Hindlimb muscle (tissue), 1 donor: ENCODE data around the gene NT5E. TPM values are rescaled to one million over a fixed set of nuclear protein-coding genes. Genes with fewer than 3 reads are reported as not detected.
"Not testable (repeated sequence)": the region's sequence is repeated elsewhere in the genome, so short reads cannot be mapped to it uniquely, and the experiment has no call there.

ENCODE experiments used
- DNase-seq: peaks from one replicate; pipeline ENCODE4 v3.0.0-alpha.2; 2013
- polyA plus RNA-seq: library from polyadenylated mRNA; unstranded; fragments of 120-200 nt; gene quantifications from one replicate; pipeline ENCODE4 v1.2.1, GENCODE V29; 2013; ENCODE audit not compliant: insufficient read length

Gene NT5E
- 23.0 TPM for polyA plus RNA-seq

- peak; percentile 78 for DNase-seq
Observed at GRCh38 chr6:85449818-85450759, at the start of gene NT5E. NT5E (plus strand) TSS chr6:85450083; CDS start chr6:85450140, 57 bp downstream.

GRCh38 chr6:85400331-85400730, 49.6 kb upstream of the NT5E start:
- no peak for DNase-seq

GRCh38 chr6:85401186-85402021, 48.5 kb upstream of the NT5E start:
- no peak for DNase-seq

- no peak for DNase-seq
Observed at GRCh38 chr6:85402071-85402470, 47.8 kb upstream of the NT5E start.

GRCh38 chr6:85402922-85403321, 47.0 kb upstream of the NT5E start:
- DNase-seq: no peak

GRCh38 chr6:85403331-85404015, 46.4 kb upstream of the NT5E start:
- DNase-seq: no peak

GRCh38 chr6:85404016-85404563, 45.8 kb upstream of the NT5E start:
- DNase-seq: not testable (repeated sequence)

- DNase-seq: no peak
Observed at GRCh38 chr6:85404564-85405174, 45.2 kb upstream of the NT5E start.

- DNase-seq: no peak
Observed at GRCh38 chr6:85405175-85405852, 44.6 kb upstream of the NT5E start.

GRCh38 chr6:85405853-85406198, 44.1 kb upstream of the NT5E start:
- no peak for DNase-seq

GRCh38 chr6:85406641-85407075, 43.2 kb upstream of the NT5E start:
- no peak for DNase-seq

GRCh38 chr6:85408039-85408438, 41.8 kb upstream of the NT5E start:
- no peak for DNase-seq

GRCh38 chr6:85412911-85413430, 36.9 kb upstream of the NT5E start:
- DNase-seq: peak; percentile 62

- DNase-seq: no peak
Observed at GRCh38 chr6:85416049-85416448, 33.8 kb upstream of the NT5E start.

GRCh38 chr6:85416766-85417165, 33.1 kb upstream of the NT5E start:
- no peak for DNase-seq

- DNase-seq: no peak
Observed at GRCh38 chr6:85417336-85417735, 32.5 kb upstream of the NT5E start.

GRCh38 chr6:85418059-85418458, 31.8 kb upstream of the NT5E start:
- DNase-seq: no peak

- DNase-seq: peak; percentile 63
Observed at GRCh38 chr6:85419046-85419759, 30.7 kb upstream of the NT5E start.

- no peak for DNase-seq
Observed at GRCh38 chr6:85420551-85420950, 29.3 kb upstream of the NT5E start.

- DNase-seq: no peak
Observed at GRCh38 chr6:85421181-85421580, 28.7 kb upstream of the NT5E start.
